Epithelial cell of proximal tubule (primary cell): ENCODE results near the gene NAA16. TPM values are rescaled to one million over a fixed set of nuclear protein-coding genes. Genes with fewer than 3 reads are reported as not detected.

Experiments
- DNase-seq: peaks from one replicate; pipeline ENCODE4 v3.0.0-alpha.2; 2011; ENCODE audit warnings: low read depth
- H3K4me3 ChIP-seq: 2 replicates; pipeline ENCODE4 v1.5.1; 2011; ENCODE audit warnings: low read depth, mild to moderate bottlenecking, low read length
- CTCF ChIP-seq: conservative IDR thresholded peaks from 2 replicates; pipeline ENCODE4 v1.5.1; 2012; ENCODE audit warnings: low read depth, mild to moderate bottlenecking, low read length
- total RNA-seq: library from RNA; depleted of rRNA; stranded (reverse); fragments of >200 nt; gene quantifications from 2 replicates; pipeline ENCODE4 v1.2.3, GENCODE V29; 2015

The NAA16 gene
- total RNA-seq, 1 donor from 2014 or later, result 9.6 TPM

GRCh38 chr13:41302743-41303142, 8.3 kb upstream of the NAA16 start:
- TF ChIP-seq CTCF, result no peak
- H3K4me3 ChIP-seq, result no peak overlapping the region
- no peak for DNase-seq

GRCh38 chr13:41304551-41304950, 6.5 kb upstream of the NAA16 start:
- no peak for TF ChIP-seq CTCF
- no peak for DNase-seq
- H3K4me3 ChIP-seq, result no peak overlapping the region

GRCh38 chr13:41306271-41307145, 4.6 kb upstream of the NAA16 start:
- H3K4me3 ChIP-seq, result no peak overlapping the region
- no peak for DNase-seq

GRCh38 chr13:41307884-41308640, 3.0 kb upstream of the NAA16 start:
- no peak for TF ChIP-seq CTCF

More at GRCh38 chr13:41306271-41307145, 4.6 kb upstream of the NAA16 start:
- TF ChIP-seq CTCF, result no peak

GRCh38 chr13:41311406-41312175, 524 bp downstream of the NAA16 start:
- TF ChIP-seq CTCF, result no peak
- no peak for DNase-seq
- H3K4me3 ChIP-seq, result peak overlapping the region; percentile 96

More at GRCh38 chr13:41307884-41308640, 3.0 kb upstream of the NAA16 start:
- DNase-seq, result no peak
- no peak overlapping the region for H3K4me3 ChIP-seq

GRCh38 chr13:41312176-41312500, 1.1 kb downstream of the NAA16 start:
- DNase-seq, result no peak
- H3K4me3 ChIP-seq, result peak overlapping the region; percentile 96
- no peak for TF ChIP-seq CTCF
